GM18858 (cell line): ENCODE measurements around the gene DMGDH.
A peak's percentile ranks its signal among the peaks of the same experiment; 100 is the strongest.
"Not testable (repeated sequence)": the region's sequence is repeated elsewhere in the genome, so short reads cannot be mapped to it uniquely, and the experiment has no call there.

Experiments used
- ATAC-seq: cut with Tn5 transposase; IDR thresholded peaks from one replicate; pipeline ENCODE4 v1.9.1; 2021; ENCODE audit not compliant: unreplicated experiment

Gene DMGDH

DNA sequence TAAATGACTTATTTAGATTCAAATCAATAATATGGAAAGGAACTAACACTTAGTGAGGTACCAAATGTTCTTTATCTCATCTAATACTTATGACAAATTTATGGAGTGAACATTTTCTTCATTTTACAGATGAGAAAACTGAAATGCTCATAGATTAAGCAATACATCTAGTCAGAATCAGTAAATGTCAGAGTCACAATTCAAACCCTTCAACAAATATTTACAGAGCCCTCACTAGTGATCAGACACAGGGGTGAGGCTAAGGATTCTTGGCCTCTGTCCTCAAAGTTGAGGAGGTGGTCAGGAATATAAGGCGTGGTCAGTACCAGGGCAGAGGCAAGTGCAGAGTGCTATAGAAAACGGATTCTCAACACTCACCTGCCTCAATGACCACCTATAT, 54.8 kb downstream of the DMGDH start:
- ATAC-seq, result no peak

DNA sequence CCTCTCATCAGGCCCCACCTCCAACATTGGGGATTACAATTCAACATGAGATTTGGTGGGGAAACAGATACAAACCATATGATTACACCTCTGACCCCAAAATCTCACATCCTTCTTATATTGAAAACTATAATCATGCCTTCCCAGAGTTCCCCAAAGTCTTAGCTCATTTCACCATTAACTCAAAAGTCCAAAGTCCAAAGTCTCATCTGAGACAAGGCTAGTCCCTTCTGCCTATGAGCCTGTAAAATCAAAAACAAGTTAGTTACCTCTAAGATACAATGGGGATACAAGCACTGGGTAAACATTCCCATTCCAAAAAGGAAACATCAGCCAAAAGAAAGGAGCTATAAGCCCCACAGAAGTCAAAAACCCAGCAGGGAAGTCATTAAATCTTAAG, 57.6 kb downstream of the DMGDH start:
- ATAC-seq, result no peak

DNA sequence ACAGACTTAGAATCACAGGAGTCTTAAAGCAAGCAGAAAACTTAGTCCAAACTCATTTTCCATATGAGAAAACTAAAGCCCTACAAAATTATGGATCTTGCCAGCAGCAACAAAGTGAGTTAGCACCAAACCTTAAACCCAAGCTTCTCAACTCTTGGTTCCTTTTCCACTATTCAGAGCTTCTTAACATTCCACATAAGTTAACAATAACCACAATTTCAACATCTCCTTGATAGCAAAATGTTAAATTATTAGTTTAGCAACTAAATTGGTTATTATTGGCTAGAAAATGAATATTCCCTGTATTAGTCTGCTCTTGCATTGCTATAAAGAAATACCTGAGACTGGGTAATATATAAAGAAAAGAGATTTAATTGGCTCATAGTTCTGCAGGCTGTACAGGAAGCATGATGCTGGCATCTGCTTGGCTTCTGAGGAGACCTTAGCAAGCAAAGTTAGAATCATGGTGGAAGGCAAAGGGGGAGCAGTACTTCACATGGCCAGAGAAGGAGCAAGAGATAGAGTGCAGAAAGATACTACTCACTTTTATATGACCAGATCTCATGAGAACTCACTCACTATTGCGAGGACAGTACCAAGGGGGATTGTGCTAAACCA, 58.1 kb downstream of the DMGDH start:
- ATAC-seq, result no peak

DNA sequence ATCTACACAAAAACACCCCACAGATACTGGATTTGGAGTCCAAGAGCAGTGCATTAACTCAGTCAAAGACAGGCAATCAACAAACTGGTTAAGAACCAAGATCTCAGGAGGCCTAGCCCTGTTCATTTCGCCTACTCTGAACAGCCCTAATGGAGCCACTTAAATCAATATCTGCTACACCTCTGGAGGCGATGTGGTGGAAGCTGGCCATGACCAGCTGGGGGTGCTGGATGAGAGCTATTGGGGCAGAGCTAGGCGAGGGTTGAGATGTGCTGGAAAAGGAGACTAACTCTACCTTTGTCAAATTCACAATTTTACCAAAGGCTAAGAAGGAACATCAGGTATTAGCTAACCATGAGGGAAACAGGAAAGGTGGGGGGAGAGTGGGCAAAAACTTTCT, 61.1 kb downstream of the DMGDH start:
- ATAC-seq, result no peak

DNA sequence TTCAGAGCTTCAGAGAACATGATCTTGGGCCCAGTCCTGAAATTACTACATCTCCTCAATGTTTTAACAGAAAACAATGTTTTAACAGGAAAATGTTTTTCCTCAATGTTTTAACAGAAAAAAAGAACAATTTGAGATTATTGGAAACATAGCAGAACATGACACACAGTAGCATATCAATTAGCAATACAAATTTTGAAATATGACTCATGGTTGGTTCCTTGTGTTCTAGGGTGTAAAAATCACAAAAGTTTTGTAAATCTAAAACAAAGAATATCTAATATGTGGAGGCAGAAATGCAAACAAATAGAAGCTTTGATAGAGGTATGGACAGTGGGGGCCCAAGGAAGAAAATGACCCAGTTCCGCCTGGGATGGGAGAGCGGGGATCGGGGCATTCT, 61.6 kb downstream of the DMGDH start:
- no peak for ATAC-seq

DNA sequence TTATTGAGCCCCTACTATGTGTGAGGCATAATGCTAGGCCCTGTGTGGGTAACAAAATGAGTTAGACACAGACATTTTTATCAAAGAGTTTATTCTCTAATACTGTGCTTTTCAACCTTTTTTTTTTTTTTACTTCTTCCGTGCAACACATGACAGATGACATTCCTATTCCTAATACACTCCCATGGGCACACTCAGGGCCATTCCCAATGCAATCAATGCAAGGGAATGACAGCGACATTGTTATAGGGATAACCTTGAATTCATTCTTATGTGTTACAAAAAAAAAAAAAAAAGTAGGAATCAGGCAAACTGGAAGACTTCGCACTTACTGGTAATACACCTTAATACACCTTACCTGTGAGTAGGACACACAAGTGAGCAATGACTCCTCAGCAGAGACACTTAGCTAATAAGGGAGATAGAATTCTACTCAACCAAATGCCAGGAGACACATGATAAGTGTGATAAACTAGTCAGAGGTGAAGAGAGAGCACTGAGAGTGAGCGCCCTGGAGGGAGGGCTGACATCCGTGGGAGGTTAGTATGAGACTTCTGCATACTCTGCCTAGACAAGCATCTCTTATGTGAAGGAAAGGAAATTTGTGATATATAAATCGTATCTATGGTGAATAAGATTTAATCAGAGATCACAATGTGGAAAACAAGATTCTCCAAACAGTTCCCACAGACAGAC, 63.4 kb downstream of the DMGDH start:
- ATAC-seq, result no peak

DNA sequence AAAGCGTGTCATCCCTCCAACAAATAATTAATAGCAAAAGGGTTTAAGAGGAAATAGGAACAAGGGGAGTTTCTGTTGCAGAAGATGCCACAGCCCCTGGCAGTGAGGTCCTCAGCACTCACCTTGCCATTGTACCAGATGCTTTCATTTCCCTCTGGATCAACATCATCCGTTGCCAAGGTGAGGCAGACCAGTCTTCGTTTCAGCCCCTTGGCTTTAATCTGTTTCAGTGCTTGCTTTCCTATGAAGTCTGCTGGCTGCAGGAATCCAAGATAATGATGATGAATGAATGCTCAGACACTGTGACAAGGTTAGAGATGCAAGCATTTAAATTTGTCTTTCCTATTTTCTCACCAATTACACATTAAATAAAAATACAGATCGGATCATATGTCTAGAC, 64.3 kb downstream of the DMGDH start:
- ATAC-seq, result no peak

DNA sequence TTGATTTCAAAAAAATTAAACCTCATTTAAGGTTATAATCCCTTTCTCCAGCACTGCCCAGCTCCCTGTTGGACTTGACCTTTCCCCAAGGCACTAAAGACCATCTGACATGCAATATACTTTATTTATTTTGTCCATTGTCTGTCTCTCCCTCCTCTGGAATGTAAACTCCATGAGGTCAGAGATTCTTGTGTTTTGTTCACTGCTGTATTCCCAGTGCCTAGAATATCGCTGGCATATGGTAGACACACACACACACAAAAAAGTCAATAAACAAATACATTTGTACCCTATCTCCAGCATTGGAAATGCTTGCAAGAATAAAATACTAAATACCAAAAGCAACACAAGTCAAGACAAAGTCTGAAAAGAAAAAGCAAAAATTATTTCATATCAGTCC, 67.1 kb downstream of the DMGDH start:
- no peak for ATAC-seq

DNA sequence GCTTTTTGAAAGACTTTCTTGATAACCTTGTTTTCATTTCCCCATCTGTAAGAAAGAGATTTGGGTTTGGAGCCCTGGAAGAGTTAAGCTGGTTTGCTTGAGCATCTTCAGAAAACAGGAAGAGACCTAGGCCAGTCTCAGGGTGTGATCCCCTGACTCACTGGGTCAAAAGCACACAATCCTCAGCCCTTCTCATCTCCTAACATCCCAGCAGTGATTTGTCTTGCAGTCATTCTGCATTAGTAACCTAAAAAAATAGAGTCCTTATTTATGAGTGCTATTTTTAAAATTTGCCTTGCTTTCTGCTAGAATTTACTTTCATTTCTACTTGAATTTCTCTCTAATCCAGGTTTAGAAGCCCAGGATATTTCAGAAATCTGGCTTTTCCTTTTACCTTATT, 68.0 kb downstream of the DMGDH start:
- ATAC-seq, result no peak

DNA sequence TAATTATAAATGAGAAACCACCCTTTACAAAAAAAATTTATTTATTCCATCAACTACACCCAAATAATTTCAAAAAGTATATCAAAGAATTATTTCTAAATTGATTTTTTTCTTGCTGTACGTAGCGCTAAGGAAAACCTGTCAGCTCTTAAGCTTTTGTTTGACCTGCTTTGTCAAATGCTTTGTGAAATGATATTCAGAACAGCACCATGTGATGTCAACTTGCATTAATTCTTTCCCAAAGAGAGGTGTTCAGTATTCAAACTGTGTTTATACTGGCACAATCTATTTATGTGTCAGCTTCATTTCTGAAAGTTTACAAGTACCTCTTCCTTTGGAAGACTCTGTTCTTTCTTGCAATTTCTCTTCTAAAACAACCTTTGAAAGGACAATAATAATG, 72.4 kb downstream of the DMGDH start:
- no peak for ATAC-seq

DNA sequence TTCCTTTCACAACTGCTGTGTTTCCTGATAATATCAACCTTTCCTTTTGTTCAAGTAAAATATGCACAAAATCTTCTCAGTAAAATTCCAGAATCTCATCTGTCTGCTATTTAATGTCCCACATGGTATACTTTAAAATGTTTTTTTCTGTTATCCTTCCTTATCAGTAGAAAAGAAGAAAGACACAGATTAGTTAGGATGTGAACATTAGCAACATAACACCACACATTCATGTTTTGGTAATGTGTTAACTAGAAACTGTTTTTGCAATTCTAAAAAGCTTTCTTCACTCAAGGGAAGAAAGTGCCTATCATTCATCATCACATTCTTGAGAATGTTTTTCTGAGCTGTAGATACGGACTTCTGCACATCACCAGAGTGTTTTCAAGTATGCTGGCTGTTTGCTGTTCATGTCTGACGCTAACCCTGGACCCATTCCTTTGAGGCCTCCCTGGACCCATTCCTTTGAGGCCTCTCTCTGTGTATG, 73.9 kb downstream of the DMGDH start:
- no peak for ATAC-seq

DNA sequence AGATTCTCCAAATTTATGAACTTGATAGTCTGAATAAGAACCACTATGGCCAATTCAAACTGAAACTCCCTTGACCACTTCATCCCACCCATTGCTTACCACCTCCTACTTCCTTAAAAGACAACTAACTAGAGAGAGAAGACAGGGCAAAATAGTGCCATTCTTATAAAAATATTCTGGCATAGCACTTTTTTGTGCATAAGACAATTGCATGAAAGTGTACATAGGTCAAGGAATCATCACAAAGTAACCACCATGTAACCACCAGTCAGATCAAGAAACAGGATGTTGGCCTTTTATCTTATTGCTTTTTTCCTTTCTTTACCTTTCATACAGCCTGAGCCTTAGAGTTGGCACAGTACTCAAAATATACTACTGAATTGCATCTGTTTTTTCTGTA, 76.3 kb downstream of the DMGDH start:
- ATAC-seq, result no peak

DNA sequence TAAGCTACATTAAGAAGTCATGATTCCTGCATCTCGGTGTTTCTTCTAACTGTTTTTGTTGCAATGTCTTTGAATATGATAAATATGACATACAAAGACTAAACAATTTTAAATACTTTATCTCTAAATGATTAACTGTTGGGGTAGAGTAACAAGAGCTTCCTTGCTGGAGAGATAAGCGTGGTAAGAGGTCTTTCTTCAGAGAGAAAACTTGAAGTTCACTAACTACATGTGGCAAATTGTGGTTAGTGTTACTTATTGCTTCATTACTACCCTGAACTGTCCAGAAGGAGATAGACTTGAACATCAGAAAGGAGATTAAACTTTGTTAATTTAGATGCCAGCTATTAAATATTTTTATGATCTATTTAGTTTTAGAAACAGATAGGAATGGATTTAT, 77.3 kb downstream of the DMGDH start:
- no peak for ATAC-seq

DNA sequence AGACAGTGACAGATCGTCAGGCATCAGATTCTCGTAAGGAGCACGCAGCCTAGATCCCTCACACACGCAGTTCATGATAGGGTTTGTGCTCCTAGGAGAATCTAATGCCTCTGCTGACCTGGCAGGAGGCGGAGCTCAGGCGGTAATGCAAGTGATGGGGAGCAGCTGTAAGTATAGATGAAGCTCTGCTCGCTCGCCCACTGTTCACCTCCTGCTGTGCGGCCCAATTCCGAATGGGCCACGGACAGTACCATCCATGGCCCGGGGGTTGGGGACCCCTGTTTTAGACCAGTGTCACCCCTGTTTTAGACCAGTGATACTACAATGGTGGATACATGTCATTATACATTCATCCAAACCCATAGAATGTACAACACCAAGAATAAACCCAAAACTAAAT, 80.4 kb downstream of the DMGDH start:
- no peak for ATAC-seq

DNA sequence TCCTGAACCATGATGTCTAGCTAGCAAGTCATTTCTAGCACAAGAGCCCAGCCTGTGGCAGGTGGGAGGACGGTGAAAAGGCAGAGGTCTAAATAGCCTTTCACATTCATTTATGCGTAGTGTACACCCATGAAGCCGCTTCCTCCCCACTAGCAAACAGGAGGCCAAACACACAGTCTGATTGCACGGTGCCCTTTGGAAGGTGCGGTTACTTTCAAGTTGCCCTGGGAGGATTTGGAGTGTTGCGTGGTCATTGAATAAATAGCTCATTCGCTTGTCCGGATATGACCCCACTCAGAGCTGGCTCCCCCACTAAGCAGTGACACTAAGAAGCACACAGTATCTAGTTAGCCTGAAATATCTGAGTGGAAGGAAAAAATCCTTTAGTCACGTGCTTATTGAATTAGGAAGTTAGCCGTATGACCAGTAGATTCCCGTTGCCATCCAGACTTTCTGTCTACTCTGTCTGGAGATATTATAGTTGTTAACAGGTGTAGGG, 83.7 kb downstream of the DMGDH start:
- peak; percentile 44 for ATAC-seq

DNA sequence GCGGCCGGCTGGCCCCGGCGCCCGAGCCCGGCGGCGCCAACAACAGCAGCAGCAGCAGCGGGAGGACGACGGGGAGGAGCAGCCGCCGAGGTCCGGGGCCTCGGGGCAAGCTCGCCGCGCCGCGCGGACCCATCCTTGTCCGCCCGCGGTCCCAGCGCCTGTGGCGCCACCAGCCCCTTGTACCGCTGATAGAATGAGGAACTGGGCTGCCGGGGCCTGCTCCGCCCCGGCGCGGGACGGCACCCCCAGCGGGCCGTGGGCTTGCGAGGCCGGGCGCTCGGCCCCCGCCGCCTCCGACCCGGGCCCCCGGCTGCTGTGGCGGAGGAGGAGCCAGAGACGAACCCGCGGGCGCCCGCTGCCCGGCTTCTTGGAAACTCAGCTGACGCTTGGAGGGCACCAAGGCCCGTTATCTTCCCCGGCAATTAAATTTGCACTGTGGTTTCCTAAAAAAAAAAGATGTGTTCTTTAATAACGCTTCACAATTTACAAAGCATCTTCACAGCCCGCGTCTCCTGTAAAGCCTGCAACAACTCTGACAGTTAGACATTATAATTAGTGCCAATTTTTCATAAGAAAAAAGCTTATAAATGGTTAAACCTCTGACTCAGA, 84.3 kb downstream of the DMGDH start, which contains the start of gene ARSB:
Gene ARSB (minus strand): TSS at position 195 of the 609 bp plus-strand sequence. CDS start 62 bp downstream, at position 133.
- ATAC-seq, result peak; percentile 22

DNA sequence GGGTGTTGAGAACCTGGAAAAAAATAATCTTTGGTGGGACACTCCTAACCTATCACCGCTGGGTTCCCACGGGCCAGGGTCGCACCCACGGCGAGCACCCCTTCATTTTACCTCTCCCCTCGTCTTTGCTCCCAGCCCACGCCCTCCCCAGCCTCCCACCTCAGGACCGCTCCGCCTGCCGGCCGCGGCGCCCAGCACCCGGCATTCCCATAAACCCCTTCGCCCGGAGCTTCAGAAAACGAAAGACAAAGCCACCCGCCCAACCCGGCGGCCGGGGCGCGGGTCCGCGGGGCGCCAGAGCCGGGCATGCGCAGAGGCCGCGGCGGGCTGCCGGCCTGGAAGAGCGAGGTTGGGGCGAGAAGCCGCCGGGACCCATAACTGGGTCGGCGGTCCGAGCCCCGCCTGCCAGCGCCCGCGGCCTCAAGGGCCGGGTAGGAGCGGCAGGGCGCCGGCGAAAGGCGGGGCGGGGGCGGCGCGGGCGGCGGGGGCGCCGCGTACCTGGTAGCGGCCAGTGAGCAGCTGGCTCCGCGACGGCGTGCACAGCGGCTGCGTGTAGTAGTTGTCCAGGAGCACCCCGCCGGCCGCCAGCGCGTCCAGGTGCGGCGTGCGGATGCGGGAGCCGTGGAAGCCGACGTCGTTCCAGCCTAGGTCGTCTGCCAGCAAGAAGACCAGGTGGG, 84.9 kb downstream of the DMGDH start:
- peak; percentile 48 for ATAC-seq

DNA sequence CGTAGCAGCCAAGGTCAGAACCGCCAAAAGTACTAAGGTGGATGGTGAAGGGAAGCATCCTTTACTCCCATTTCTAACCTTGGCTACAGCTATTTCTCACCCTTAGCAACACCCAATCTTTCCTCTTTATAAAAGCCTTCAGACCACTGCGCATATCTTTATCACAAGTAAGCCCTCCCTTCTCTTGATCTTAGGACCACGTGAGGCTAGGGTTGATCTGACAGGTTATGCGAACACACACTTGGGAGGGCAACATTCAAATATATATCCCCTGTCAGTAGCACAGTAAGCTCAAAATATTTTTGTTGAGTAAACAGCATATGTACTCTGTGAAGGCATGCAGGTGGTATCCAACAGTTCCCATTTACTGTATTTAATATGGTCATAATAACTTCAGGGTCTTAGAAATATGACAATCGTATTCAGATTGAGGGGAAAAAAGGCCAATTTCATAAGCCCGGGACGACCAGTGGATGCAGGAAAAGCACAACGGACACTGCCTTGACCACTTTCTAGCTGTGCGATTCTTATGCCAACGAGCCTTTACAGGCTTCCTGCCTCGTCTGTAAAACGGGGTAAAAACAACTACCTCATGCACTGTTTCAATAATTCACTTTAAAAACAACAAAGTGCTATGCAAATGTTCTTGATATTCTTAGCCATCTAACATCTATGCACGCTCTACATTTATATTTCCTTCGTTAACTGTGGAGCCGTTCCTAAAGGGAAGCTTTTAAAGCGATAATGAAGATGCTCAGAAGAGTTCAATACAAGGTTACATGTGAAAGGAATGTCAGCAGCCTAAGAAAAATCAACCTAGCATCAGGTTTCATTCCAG, 85.7 kb downstream of the DMGDH start:
- ATAC-seq, result no peak

DNA sequence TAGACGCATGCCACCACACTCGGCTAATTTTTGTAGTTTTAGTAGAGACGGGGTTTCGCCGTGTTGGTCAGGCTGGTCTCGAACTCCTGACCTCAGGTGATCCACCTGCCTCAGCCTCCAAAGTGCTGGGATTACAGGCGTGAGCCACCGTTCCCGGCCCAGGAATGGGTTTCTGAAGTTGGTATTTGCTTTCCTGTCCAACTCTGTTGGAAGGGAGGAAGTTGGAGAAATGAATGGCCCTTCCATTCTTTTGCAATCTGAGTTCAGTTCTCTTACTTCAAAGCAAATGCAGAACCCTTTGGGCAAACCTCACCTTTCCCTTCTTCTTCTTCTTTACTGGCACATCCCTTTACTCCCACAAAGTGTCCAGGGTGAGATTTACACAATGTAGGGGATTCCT, 86.3 kb downstream of the DMGDH start:
- not testable (repeated sequence) for ATAC-seq

DNA sequence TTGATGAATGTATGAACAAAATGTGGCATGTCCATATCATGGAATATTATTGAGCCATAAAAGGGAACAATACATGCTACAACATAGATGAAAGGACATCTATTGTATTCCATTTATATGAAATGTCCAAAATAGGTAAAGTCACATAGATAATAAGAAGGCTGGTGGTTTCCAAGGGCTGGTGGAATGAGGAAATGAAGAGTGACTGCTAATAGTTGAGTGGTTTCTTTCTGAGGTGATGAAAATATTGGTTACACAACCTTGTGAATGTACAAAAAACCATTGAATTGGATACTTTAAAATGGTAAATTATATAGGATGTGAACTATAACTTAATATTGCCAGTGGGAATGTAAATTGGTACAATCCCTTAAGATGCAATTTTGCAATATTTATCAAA, 89.6 kb downstream of the DMGDH start:
- no peak for ATAC-seq
